GM12878 (cell line): ENCODE results near the gene ZNF18.

Experiments used
- EED ChIP-seq: sonication (generic); IDR thresholded peaks from 2 replicates; pipeline ENCODE4 v1.6.1; 2016; ENCODE audit warnings: antibody characterized with exemption, low read depth
- EP300 ChIP-seq, 2 experiments: fragments of 150-350 bp in 1 of 2; IDR thresholded peaks; 2 replicates each; pipeline ENCODE4 v1.6.1; 2011 to 2012; ENCODE audit warnings: low read depth in 2 of 2, low read length in 2 of 2, borderline replicate concordance in 1 of 2, improper control_type of control experiment in 1 of 2, inconsistent platforms in 1 of 2; ENCODE audit not compliant: control insufficient read depth in 1 of 2
- IRF3 ChIP-seq: fragments of 450-650 bp; IDR thresholded peaks from 2 replicates; pipeline ENCODE4 v1.6.1; 2014; ENCODE audit warnings: mild to moderate bottlenecking
- KDM1A ChIP-seq: fragments of 200-600 bp; sonication (generic); IDR thresholded peaks from 2 replicates; pipeline ENCODE4 v1.6.1; 2016; ENCODE audit warnings: borderline replicate concordance
- NFIC ChIP-seq: IDR thresholded peaks from 2 replicates; pipeline ENCODE4 v1.6.1; 2012; ENCODE audit warnings: low read depth, mild to moderate bottlenecking, inconsistent platforms, low read length, moderate library complexity
- PAX5 ChIP-seq: IDR thresholded peaks from 2 replicates; pipeline ENCODE4 v1.6.1; 2011; ENCODE audit warnings: low read depth, low read length, borderline replicate concordance
- POLR2AphosphoS5 ChIP-seq: IDR thresholded peaks from 2 replicates; pipeline ENCODE4 v1.6.1; 2011; ENCODE audit warnings: mild to moderate bottlenecking, low read length, inconsistent platforms
- SMAD1 ChIP-seq: fragments of 450-650 bp; IDR thresholded peaks from 2 replicates; pipeline ENCODE4 v1.6.1; 2018; ENCODE audit warnings: mild to moderate bottlenecking, low read depth; ENCODE audit not compliant: partially characterized antibody
- TAF1 ChIP-seq: IDR thresholded peaks from 2 replicates; pipeline ENCODE4 v1.6.1; 2011; ENCODE audit warnings: mild to moderate bottlenecking, low read depth, low read length, borderline replicate concordance
- TBL1XR1 ChIP-seq: IDR thresholded peaks from 2 replicates; pipeline ENCODE4 v1.6.1; 2012; ENCODE audit warnings: low read depth, low read length, improper control_type of control experiment

DNA sequence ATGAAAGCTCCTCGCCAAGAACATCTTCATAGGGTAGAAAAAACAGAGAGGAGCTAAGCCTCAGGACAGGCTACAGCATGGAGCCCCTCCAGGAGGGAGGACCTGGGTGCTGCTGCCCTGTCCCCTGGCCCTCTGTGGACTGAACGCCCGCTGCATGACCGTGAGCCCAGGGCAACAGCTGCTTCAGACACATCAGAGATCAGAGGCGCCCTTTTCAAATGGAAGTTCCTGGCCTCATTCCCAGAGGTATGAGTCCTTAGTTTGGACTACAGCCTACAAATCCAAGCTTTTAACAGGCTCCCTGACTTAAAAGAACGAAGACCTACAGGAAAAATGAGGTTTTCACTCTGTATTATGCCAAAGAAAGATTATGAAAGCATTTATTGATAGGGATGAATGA, 48.5 kb downstream of the ZNF18 start:
- TF ChIP-seq PAX5: no peak
- TF ChIP-seq NFIC: no peak
- no peak for TF ChIP-seq EP300 (IDR thresholded peaks at IDR 0.05; ENCODE audit: borderline replicate concordance in 1 of 2, control insufficient read depth in 1 of 2, low read depth in 2 of 2, low read length in 2 of 2)
- no peak for TF ChIP-seq IRF3
- TF ChIP-seq KDM1A: no peak
- no peak for TF ChIP-seq TBL1XR1
- no peak for TF ChIP-seq TAF1
- TF ChIP-seq SMAD1: no peak
- no peak for TF ChIP-seq POLR2AphosphoS5
- no peak for TF ChIP-seq EED
